HG03342 (cell line): ENCODE results near the gene KPNB1.

ENCODE experiments used
- ATAC-seq: cut with Tn5 transposase; IDR thresholded peaks from one replicate; pipeline ENCODE4 v1.9.1; 2021; ENCODE audit warnings: mild to moderate bottlenecking, moderate library complexity; ENCODE audit not compliant: unreplicated experiment

Gene KPNB1

GRCh38 chr17:47711366-47712099 is 61.8 kb downstream of the KPNB1 start:
- ATAC-seq: no peak

- ATAC-seq: no peak
Observed at GRCh38 chr17:47712330-47713023, 62.8 kb downstream of the KPNB1 start.

GRCh38 chr17:47713980-47714700 is 64.4 kb downstream of the KPNB1 start:
- no peak for ATAC-seq

DNA sequence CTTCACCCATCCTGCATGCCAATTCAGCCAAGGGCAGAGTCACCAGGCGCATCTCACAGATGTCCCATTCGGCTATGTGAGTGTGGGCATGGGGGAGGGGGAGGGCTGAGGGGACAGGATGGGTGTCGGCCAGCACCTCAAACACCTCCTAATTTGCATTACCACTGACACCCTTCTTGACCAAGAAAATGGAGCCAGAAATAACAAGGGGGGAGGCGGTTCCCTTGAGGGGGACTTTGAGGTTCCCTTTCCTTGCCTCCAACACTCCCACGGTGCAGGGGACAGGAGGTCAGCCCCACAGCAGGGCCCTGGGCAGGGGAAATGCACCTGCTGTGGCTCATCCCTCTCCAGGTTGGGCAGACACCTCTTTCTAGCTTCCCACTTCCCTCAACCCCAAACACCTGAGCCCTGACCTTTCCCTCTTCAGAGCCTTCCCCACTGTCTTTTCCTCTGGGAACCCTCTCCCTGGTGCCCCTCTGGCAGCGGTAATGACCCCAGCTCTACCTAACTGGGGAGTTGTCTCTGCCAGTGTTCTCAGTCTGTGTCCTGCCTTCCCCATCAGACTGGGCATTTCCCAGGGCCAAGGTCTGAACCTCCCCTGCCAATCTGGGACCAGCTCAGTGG is 65.2 kb downstream of the KPNB1 start:
- ATAC-seq: no peak

- ATAC-seq: no peak
Observed at GRCh38 chr17:47715669-47716325, 66.1 kb downstream of the KPNB1 start.

- no peak for ATAC-seq
Observed at GRCh38 chr17:47716375-47716774, 66.7 kb downstream of the KPNB1 start.

DNA sequence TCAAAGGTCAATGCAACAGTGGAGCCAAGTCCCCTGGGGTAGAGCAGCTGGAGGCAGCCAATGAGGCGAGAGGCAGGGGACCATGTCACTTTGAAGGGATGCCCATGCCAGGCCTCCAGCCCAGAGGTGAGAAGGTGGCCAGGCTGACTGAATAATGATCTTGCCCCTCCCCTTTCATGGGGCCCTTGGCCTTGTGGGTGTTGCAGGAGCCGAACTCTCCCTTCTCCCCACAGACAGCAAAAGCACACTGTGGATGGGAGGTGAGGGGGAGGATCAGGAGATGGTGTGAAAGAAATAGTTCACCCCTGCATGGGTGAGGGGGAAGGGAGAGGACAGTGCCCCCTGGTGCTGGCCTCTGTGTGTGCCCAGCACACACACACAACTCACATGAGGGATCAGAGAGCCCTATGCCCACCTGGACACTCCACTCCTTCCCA is 67.6 kb downstream of the KPNB1 start:
- no peak for ATAC-seq

DNA sequence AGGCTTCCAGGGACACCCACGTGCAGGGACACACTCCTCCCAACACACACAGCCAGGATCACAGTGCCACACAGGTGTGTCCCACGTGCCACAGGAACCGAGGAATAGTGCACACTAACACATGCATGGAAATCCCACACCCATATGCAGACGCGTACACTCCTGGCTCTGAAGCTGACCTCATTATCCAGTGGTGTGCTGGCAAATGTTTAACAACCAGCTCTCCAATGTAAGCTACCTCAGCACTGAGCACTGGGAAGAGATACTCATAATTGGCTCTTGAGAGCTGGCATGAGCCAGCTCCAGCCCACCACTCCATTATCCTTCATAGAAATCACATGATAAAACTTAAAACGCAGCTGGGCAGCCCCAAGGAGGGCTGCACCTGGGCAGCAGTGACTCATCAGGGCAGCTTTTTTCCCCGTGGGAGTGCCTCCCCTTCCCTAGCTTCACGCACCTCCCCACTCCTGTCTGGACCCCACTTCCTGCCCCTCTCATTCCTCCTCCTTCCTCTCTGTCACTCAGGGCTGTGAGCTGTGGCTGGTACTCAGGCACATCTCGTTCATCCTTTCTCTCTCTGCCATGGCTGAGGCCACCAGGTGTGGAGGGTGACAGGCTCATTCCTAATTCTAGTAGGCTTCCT is 68.4 kb downstream of the KPNB1 start:
- ATAC-seq: no peak

DNA sequence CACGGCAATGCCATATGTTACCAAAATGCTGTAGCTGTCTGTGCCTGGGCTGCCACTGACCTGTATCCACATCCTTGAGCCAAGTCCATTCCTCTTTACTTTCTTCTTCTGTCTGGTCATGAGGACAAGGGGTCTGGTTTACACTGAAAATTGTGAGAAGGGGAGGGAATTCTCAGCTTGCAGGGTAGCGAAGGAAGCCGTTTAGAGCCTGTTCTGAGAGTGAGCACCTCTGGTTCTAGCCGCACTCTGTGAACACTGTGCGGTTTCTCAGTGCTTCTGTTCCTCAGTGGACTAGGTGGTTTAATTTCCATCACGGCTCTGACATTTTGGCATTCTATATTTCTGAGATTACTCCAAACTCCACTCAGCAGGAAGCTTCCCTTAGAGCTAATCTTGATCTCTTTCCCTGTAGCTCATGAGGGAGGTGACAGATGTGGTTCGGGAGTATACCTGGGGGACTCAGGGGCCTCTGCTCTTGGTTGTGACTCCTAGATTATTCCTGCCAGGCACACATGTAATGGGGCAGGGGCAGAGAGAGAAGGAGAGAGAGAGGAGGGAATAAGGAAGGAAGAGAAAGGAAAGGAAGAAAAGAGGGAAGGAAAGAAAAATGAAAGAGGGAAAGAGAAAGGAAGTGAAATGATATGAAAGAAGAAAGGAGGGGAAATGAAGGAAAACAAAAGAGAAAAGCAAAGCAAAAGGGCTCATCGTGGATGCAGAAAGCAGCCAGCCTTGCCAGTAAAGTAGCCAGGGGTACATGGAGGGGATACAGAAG is 69.1 kb downstream of the KPNB1 start:
- no peak for ATAC-seq

GRCh38 chr17:47719411-47720152 is 69.9 kb downstream of the KPNB1 start:
- ATAC-seq: no peak

DNA sequence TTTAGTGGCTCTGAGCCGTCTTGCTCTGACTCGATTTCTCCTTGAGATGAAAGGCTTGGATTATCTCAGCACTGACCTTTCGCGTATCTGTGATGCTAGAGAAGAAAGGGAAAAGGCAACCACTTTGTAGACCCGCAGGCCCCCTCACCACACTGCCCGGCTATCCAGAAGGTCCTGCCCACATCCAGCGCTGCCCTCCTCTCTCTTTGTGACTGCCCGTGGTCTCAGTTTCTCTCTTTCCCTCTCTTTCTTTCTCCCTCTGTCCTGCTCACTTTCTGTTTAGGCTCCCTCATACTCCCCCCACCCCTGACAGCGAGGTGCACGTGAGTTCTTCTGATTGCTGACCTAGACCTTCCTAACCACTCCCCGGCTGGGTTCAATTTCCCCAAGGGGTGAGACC is 70.5 kb downstream of the KPNB1 start:
- ATAC-seq: no peak

DNA sequence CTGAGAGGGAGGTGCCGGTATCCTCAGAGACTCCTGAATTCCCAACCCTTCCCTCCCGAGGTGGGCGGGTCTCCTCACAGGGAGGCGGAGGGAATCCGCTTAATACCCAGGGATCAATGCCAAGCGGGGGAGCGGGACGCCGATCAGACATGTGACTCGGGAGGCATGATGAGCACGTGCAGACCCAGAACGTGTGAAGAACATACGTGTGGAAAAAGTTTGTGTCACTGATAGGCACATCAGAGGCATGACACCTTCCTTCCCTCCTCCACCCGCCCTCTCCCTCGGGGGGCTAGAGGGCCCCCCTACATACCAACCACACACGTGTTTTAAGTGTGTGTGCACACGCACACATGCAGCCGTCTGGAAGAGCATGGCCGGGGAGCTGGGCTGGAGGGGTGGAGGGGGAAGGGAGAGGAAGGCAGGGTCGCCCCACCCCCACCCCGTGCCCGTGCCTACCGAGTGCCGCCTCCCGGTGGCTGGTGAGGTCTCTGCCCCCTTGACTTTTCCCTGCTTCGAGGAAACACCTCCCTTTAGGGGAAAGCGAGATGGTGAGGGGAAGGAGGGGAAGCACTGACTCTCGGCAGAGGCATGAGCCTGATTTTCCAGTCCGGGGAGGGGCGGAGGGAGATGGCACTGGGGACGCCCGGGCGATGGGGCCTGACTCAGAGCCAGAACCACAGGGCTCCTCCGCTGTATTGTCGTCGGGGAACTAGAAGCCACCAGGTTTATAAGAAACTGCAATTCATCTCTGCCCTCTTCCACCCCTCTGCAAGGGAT is 71.2 kb downstream of the KPNB1 start:
- no peak for ATAC-seq

DNA sequence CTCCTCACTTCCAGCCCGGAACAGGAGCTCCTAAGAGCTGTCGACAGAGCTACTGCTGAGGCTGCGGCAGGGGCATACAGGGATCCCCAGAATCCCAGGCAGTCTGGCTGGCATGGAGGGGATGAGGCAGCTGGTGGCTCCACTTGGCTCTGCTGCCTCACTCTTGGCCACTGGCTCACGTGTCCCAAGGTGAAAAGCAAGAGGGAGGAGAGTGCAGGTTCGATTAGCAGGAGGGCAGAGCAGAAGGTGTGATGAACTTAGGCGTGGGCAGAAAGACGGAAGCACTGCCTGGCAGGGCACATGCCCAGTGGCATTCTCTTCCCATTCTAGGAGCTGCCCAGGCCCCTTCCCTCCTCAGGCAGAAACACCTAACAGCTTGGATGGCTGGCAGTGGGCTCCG is 72.0 kb downstream of the KPNB1 start:
- no peak for ATAC-seq

- no peak for ATAC-seq
Observed at GRCh38 chr17:47724705-47725104, 75.0 kb downstream of the KPNB1 start.

- no peak for ATAC-seq
Observed at GRCh38 chr17:47725446-47726111, 75.9 kb downstream of the KPNB1 start.

DNA sequence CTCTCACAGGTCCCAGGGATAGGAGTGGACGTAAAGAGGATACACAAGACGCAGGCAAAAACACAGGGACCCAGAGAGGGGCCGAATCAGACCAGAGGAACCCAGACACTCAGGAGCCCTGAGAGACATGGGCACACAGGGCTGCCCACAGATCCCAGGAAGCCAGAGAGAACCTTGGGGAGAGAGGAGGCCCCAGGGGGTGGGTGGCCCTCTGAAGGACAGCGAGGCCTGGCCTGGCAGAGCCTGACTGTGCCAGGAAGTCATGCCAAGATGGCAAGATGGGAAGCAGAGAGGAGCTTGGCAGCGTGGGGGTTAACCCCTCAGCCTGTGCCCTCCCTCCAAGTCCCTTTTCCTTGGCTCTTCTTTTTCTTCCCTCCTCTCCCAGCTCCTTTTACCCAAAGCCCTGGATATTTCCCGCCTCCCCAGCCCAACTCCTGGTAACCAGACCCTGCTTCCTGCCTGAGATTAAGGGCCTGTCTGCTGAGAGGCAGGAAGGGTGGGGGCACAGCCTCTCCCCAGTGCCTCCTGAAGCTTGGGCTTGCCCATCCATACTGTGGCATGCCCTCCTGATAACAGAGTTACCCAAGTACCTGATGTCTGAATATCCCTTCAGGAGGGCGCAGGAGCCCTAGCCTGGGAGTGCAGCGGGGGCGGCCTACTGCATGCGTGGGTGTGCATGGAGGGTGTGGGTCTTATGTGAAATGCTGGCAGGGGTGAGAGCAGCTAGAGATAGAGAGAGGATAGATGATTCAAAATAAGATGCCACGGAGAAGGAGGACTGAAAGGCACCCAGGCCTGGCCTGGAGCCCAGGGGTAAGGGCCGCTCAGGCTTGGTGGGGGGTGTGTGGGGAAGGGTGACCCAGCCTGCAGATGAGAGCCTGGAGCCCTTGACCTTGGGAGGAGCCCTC is 77.3 kb downstream of the KPNB1 start:
- ATAC-seq: no peak

GRCh38 chr17:47727704-47728036 is 78.0 kb downstream of the KPNB1 start:
- no peak for ATAC-seq
